ENCODE measurements around the gene NDUFA7. TPM values are rescaled to one million over a fixed set of nuclear protein-coding genes. Genes with fewer than 3 reads are reported as not detected.
"Not testable (repeated sequence)": the region's sequence is repeated elsewhere in the genome, so short reads cannot be mapped to it uniquely, and the experiment has no call there.

NDUFA7 gene
- total RNA-seq, 1 donor = 24.1 TPM

GRCh38 chr19:8352134-8352827 lies 31.1 kb upstream of the NDUFA7 start:
- peak overlapping the region; percentile 17 for H3K4me3 ChIP-seq (ENCODE audit: low read depth, low read length)
- DNase-seq (ENCODE audit: low read depth) = peak; percentile 22
- no peak for TF ChIP-seq CTCF (IDR thresholded peaks at IDR 0.05; ENCODE audit: insufficient read depth, low read length)

DNA sequence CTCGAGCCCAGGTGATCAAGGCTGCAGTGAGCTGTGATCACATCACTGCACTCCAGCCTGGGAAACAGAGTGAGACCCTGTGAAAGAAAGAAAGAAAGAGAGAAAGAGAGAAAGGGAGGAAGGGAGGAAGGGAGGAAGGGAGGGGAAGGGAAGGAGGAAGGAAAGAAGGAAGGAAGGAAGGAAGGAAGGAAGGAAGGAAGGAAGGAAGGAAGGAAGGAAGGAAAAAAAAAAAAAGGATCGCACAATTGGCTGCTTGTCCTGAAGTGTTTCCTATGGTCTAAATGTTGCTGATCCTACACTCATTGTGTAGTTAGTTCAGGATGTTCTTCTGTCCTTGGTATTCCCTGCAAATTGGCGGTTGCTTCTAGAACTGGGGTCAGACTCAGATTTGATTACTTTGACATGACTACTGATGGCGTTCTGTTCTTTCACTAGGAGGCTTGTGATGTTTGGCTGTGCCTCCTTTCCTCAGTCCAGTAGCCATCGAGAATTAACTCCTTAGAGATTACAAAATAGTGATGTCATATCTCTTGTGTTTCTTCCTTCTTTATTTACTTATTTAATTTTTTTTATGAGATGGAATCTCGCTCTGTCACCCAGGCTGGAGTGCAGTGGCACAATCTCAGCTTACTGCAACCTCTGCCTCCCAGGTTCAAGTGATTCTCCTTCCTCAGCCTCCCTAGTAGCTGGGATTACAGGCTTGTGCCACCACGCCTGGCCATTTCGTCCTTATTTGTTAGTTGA lies 28.6 kb upstream of the NDUFA7 start:
- H3K4me3 ChIP-seq (ENCODE audit: low read depth, low read length); DNase-seq (ENCODE audit: low read depth): not testable (repeated sequence)

- TF ChIP-seq CTCF (IDR thresholded peaks at IDR 0.05; ENCODE audit: insufficient read depth, low read length) = no peak
- DNase-seq (ENCODE audit: low read depth) = no peak
- no peak overlapping the region for H3K4me3 ChIP-seq (ENCODE audit: low read depth, low read length)
Observed at GRCh38 chr19:8343483-8343844, 22.3 kb upstream of the NDUFA7 start.

DNA sequence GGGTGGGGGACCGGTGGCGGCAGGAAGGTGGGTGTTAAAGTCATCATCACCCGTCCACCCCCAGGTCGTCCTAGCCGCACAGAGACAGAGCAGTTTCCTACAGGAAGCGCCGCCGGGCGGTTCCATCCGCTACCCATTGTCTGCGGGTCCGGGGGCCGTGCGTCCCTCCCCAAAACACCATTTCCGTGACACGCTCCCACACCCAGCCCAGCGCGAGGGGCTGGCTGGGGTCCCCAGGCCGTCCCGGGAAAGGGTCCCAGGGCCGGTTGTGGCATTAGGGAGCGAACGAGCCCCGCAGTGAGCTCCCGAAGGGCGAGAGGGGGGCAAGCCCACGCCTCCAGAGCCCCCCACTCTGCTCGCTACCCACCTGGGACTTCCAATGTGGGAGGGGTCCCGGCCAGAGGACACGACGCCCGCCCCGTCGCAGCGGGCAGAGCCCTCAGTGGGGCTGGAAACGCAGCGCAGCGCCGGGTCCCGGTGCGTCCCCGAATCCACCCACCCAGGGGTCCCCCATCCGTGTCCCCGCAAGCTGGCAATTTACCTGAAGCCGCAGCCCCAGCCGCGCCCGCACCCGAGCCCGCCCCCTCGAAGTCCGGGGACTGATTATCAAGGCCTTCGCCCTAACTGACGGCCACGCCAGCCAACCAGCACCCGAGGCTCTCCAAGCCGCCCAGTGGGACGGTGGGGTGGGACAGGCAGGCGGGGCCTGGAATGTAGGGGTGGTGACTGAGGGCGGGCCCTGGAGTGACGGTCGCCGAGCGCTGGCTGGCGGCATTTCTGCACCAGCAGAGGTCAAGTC lies 21.7 kb upstream of the NDUFA7 start, which contains the start of gene KANK3:
KANK3 (minus strand) TSS at position 579 of the 799 bp plus-strand sequence. CDS start 5,434 bp downstream, outside the sequence.
- peak; percentile 87 for DNase-seq (ENCODE audit: low read depth)
- TF ChIP-seq CTCF (IDR thresholded peaks at IDR 0.05; ENCODE audit: insufficient read depth, low read length) = no peak
- H3K4me3 ChIP-seq (ENCODE audit: low read depth, low read length) = peak within 1 kb of the TSS; percentile 37

GRCh38 chr19:8342316-8342683 lies 21.1 kb upstream of the NDUFA7 start:
- TF ChIP-seq CTCF (IDR thresholded peaks at IDR 0.05; ENCODE audit: insufficient read depth, low read length) = no peak
- DNase-seq (ENCODE audit: low read depth) = no peak
- no peak overlapping the region for H3K4me3 ChIP-seq (ENCODE audit: low read depth, low read length)

DNA sequence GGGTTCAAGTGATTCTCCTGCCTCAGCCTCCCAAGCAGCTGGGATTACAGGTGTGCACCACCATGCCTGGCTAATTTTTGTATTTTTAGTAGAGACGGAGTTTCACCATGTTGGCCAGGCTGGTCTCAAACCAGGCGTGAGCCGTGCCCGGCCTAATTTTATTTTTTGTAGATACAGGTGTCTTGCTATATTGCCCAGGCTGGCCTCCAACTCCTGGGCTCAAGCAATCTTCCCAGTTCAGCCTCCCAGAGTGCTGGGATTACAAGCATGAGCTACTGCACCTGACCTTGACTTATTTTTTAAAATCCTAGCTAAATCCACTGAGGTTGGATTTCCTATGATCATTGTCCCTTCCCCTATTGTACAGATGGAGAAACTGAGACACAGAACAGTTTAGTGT lies 20.3 kb upstream of the NDUFA7 start:
- DNase-seq (ENCODE audit: low read depth); H3K4me3 ChIP-seq (ENCODE audit: low read depth, low read length): not testable (repeated sequence)

GRCh38 chr19:8340341-8341096 lies 19.3 kb upstream of the NDUFA7 start:
- no peak overlapping the region for H3K4me3 ChIP-seq (ENCODE audit: low read depth, low read length)
- TF ChIP-seq CTCF (IDR thresholded peaks at IDR 0.05; ENCODE audit: insufficient read depth, low read length) = no peak
- no peak for DNase-seq (ENCODE audit: low read depth)

Data from fibroblast of the aortic adventitia (primary cell).